SK-N-SH (cell line): ENCODE results near the gene BRINP1. TPM values are rescaled to one million over a fixed set of nuclear protein-coding genes. Genes with fewer than 3 reads are reported as not detected.

Experiments used
- CTCF ChIA-PET: fragments of 300-600, 350-600 bp; formaldehyde crosslinking; extraction: SDS; loops from one replicate; lab custom pipeline; 2021; lab: Yijun Ruan, JAX
- POLR2A ChIA-PET: fragments of 350-600 bp; sonication (Branson Sonifier 250); formaldehyde crosslinking; extraction: SDS; loops from one replicate; lab custom pipeline; 2020; ENCODE audit warnings: antibody characterized with exemption, inconsistent platforms; lab: Yijun Ruan, JAX
- DNase-seq: peaks from one replicate; pipeline ENCODE4 v3.0.0; 2012
- H2AFZ ChIP-seq: fragments of 200-600 bp; sonication (generic); 2 replicates; pipeline ENCODE4 v1.8.1; 2016; ENCODE audit warnings: antibody characterized with exemption, mild to moderate bottlenecking, low read depth
- H3F3A ChIP-seq: fragments of 200-600 bp; sonication (generic); replicated peaks from 2 replicates; pipeline ENCODE3; 2016; ENCODE audit warnings: antibody characterized with exemption, mild to moderate bottlenecking; ENCODE audit not compliant: insufficient read depth
- H3K27ac ChIP-seq, 2 experiments: fragments of 200-500 bp in 1 of 2; fragments of 200-600 bp in 1 of 2; sonication (Bioruptor generic) in 1 of 2; sonication (generic), shearing (Covaris generic) in 1 of 2; 2 replicates each; pipeline versions ENCODE4 v1.5.1 to v1.6.1; 2014 to 2016; ENCODE audit warnings: low read depth in 2 of 2, inconsistent platforms in 1 of 2, low read length in 1 of 2, mild to moderate bottlenecking in 1 of 2, mixed read lengths in 1 of 2
- H3K27me3 ChIP-seq: fragments of 200-600 bp; sonication (generic), shearing (Covaris generic); 2 replicates; pipeline ENCODE4 v1.6.1; 2016; ENCODE audit warnings: mixed run types; ENCODE audit not compliant: insufficient read depth
- H3K36me3 ChIP-seq, 2 experiments: fragments of 200-500 bp in 1 of 2; fragments of 200-600 bp in 1 of 2; sonication (Bioruptor generic) in 1 of 2; sonication (generic) in 1 of 2; replicated peaks in 1 of 2; 2 replicates each; pipeline versions ENCODE3 to v1.5.1; 2014 to 2016; ENCODE audit warnings: low read length in 1 of 2, mild to moderate bottlenecking in 1 of 2; ENCODE audit not compliant: insufficient read depth in 2 of 2, control insufficient read depth in 1 of 2
- H3K4me1 ChIP-seq, 2 experiments: fragments of 200-500 bp in 1 of 2; fragments of 200-600 bp in 1 of 2; sonication (Bioruptor generic) in 1 of 2; sonication (generic), shearing (Covaris generic) in 1 of 2; 2 replicates each; pipeline versions ENCODE4 v1.5.1 to v1.6.1; 2014 to 2016; ENCODE audit warnings: low read depth in 1 of 2, low read length in 1 of 2, mixed run types in 1 of 2; ENCODE audit not compliant: insufficient read depth in 2 of 2, control insufficient read depth in 1 of 2
- H3K4me2 ChIP-seq: fragments of 200-600 bp; sonication (generic), shearing (Covaris generic); 2 replicates; pipeline ENCODE4 v1.6.1; 2017; ENCODE audit warnings: mixed run types
- H3K4me3 ChIP-seq, 2 experiments: fragments of 200-500 bp in 1 of 2; fragments of 200-600 bp in 1 of 2; sonication (Bioruptor generic) in 1 of 2; sonication (generic), shearing (Covaris generic) in 1 of 2; 2 replicates each; pipeline versions ENCODE4 v1.5.1 to v1.8.1; 2014 to 2016; ENCODE audit warnings: low read depth in 2 of 2, inconsistent platforms in 1 of 2, low read length in 1 of 2, mild to moderate bottlenecking in 1 of 2, mixed read lengths in 1 of 2, moderate library complexity in 1 of 2
- H3K79me2 ChIP-seq: fragments of 200-600 bp; sonication (generic); 2 replicates; pipeline ENCODE4 v1.8.1; 2017; ENCODE audit warnings: mild to moderate bottlenecking; ENCODE audit not compliant: insufficient read depth
- H3K9ac ChIP-seq: fragments of 200-600 bp; sonication (generic); 2 replicates; pipeline ENCODE4 v1.6.1; 2017; ENCODE audit warnings: mixed run types
- H3K9me2 ChIP-seq: fragments of 200-600 bp; sonication (generic); 2 replicates; pipeline ENCODE4 v1.6.1; 2017; ENCODE audit warnings: mixed run types
- H3K9me3 ChIP-seq: fragments of 200-600 bp; sonication (generic); 2 replicates; pipeline ENCODE4 v1.6.1; 2017; ENCODE audit warnings: mixed run types, mild to moderate bottlenecking, moderate library complexity
- H4K20me1 ChIP-seq: fragments of 200-600 bp; sonication (generic); 2 replicates; pipeline ENCODE4 v1.6.1; 2017; ENCODE audit warnings: mild to moderate bottlenecking, mixed run types; ENCODE audit not compliant: insufficient read depth
- CHD2 ChIP-seq: fragments of 150-350 bp; IDR thresholded peaks from 2 replicates; pipeline ENCODE4 v1.6.1; 2018; ENCODE audit warnings: low read length; ENCODE audit not compliant: partially characterized antibody
- EZH2phosphoT487 ChIP-seq: fragments of 200-600 bp; sonication (generic); IDR thresholded peaks from 2 replicates; pipeline ENCODE4 v1.6.1; 2017; ENCODE audit warnings: low read depth, mixed run types, mild to moderate bottlenecking, antibody characterized with exemption, moderate library complexity, borderline replicate concordance
- FOSL2 ChIP-seq: IDR thresholded peaks from 2 replicates; pipeline ENCODE4 v1.4.0; 2012; ENCODE audit warnings: low read depth, mild to moderate bottlenecking, moderate library complexity, borderline replicate concordance
- FOXM1 ChIP-seq: IDR thresholded peaks from 2 replicates; pipeline ENCODE4 v1.4.0; 2012; ENCODE audit warnings: low read depth, mild to moderate bottlenecking
- IRF3 ChIP-seq: fragments of 150-350 bp; IDR thresholded peaks from 2 replicates; pipeline ENCODE4 v1.6.1; 2016; ENCODE audit warnings: mild to moderate bottlenecking, low read depth, low read length
- JUND ChIP-seq: IDR thresholded peaks from 2 replicates; pipeline ENCODE4 v1.4.0; 2012
- MAX ChIP-seq: IDR thresholded peaks from 2 replicates; pipeline ENCODE4 v1.4.0; 2012; ENCODE audit warnings: low read depth
- MXI1 ChIP-seq: IDR thresholded peaks from 2 replicates; pipeline ENCODE4 v1.6.1; 2012; ENCODE audit warnings: mild to moderate bottlenecking, low read depth, low read length, improper control_type of control experiment
- NFIC ChIP-seq: IDR thresholded peaks from 2 replicates; pipeline ENCODE4 v1.4.0; 2012; ENCODE audit warnings: borderline replicate concordance
- POLR2AphosphoS5 ChIP-seq: IDR thresholded peaks from 2 replicates; pipeline ENCODE4 v1.6.1; 2012; ENCODE audit warnings: low read depth, low read length
- RAD21 ChIP-seq: IDR thresholded peaks from 2 replicates; pipeline ENCODE4 v1.6.1; 2012; ENCODE audit warnings: mild to moderate bottlenecking, low read length
- SIN3A ChIP-seq: IDR thresholded peaks from 2 replicates; pipeline ENCODE4 v1.6.1; 2012; ENCODE audit warnings: low read depth, mild to moderate bottlenecking, low read length, moderate library complexity, borderline replicate concordance
- SMC3 ChIP-seq: IDR thresholded peaks from 2 replicates; pipeline ENCODE4 v1.6.1; 2012; ENCODE audit warnings: low read depth, low read length, improper control_type of control experiment
- TAF1 ChIP-seq: IDR thresholded peaks from 2 replicates; pipeline ENCODE4 v1.6.1; 2012; ENCODE audit warnings: low read depth, mild to moderate bottlenecking, low read length, moderate library complexity, borderline replicate concordance
- TCF12 ChIP-seq: IDR thresholded peaks from 2 replicates; pipeline ENCODE4 v1.4.0; 2012
- USF1 ChIP-seq: IDR thresholded peaks from 2 replicates; pipeline ENCODE4 v1.4.0; 2012; ENCODE audit warnings: low read depth, borderline replicate concordance
- WGBS: methylation state at CpG from one replicate; pipeline ENCODE4 v1.1.6; 2017; ENCODE audit warnings: low lambda C conversion rate; 5-methylcytosine and 5-hydroxymethylcytosine counted together
- polyA plus RNA-seq, 3 experiments: library from polyadenylated mRNA; depleted of rRNA; stranded (reverse); fragments of >200 nt; gene quantifications; 2 replicates each; pipeline ENCODE4 v1.2.3, GENCODE V29; 2012
- TF ChIP-seq, protein P1 (sequence below): fragments of 150-350 bp; IDR thresholded peaks from 2 replicates; pipeline ENCODE4 v1.6.1; 2017; ENCODE audit warnings: antibody characterized with exemption, low read length, low read depth, borderline replicate concordance
- TF ChIP-seq, protein P2 (sequence below): IDR thresholded peaks from 2 replicates; pipeline ENCODE4 v1.6.1; 2012; ENCODE audit warnings: mild to moderate bottlenecking, low read depth, low read length, moderate library complexity
- TF ChIP-seq, protein P3 (sequence below): IDR thresholded peaks from 2 replicates; pipeline ENCODE4 v1.4.0; 2012; ENCODE audit warnings: low read depth, borderline replicate concordance

Gene BRINP1
- polyA plus RNA-seq, 1 of the 3 experiments (the other 2 are of a cell fraction), result 0.41 TPM

DNA sequence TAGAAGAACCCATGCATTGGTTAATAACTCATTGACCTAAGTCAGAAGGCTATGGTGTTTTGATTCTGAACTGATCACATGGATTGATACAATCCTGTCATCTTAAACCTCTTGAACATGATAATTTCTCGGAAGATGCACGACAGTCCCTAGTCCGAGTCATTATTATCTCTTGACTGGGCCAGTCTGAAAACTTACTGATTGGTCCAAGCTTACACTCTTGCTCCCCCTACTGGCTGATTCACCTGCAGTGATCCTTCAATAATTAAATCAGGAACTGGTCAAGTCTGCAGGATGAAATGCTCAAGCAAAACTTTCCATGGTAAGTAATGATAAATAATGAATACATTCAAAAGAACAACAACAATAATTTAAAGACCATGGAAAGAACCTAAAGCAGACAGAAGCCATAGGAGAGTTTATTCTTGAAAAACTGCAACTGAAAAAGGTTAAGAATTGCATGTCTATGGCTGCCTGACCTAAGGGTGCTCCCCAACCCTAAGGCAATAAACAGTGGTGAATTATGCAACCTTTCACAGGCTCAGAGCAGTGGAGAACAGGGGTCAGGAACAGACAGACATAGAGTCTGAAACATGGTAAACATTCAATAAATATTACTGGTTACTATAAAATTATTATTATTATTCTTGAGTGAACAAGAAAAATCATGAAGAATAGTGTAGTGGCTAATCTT is 79.3 kb downstream of the BRINP1 start (continued):
- TF ChIP-seq USF1 (no peak), FOXM1 (no peak)
- TF ChIP-seq, protein P1, sequence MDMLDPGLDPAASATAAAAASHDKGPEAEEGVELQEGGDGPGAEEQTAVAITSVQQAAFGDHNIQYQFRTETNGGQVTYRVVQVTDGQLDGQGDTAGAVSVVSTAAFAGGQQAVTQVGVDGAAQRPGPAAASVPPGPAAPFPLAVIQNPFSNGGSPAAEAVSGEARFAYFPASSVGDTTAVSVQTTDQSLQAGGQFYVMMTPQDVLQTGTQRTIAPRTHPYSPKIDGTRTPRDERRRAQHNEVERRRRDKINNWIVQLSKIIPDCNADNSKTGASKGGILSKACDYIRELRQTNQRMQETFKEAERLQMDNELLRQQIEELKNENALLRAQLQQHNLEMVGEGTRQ, result no peak

DNA sequence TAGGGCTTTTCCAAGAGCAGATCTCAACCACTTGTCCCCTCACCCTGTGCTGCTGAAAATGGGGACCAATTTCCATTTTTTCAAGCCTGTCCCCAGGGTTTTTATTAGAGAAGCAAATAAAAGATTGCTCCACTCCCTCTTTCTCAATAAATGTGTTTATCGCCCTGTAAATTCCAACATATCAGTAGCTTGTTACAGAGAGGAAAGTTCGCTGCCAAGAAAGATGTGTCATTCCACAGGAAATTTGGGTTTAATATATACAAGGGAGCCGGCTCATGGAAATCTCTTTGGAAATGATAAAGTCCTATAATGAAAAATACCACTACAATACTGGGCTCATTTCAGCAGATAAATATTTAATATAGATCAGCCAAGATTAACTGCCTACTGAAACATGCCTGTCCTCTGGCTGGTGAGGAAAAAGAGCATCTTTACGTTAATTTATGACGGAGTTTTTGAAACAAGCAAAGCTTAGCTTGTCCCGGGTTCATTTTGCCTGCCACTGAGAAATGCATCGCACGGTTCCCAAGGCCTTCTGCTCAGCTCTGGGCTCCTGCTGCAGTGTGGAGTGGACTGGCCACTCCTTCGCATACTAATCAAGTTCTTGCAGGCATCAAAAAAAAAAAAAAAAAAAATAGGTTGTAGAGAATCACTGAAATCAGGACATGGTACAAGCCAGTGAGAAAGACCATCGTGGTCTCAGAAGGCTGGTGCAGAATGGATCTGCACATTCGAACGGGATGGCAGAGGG is 84.5 kb downstream of the BRINP1 start:
- CTCF ChIA-PET, result interaction anchor here (1.0 kb wide), 1 partner anchor 11 kb away, joined by 5 read pairs; no protein-coding TSS in a partner anchor
- Histone ChIP-seq H3K9me2 (no peaks in the 10 kb centered on the region), H3F3A (no peaks in the 10 kb centered on the region), H3K27me3 (no peaks in the 10 kb centered on the region), H3K79me2 (no peaks in the 10 kb centered on the region), H4K20me1 (no peaks in the 10 kb centered on the region), H2AFZ (no peak overlapping the region), H3K4me1 (no peaks in the 10 kb centered on the region), H3K36me3 (no peaks in the 10 kb centered on the region), H3K27ac (no peak overlapping the region), H3K9ac (no peak overlapping the region), H3K4me2 (no peak overlapping the region), H3K9me3 (no peaks in the 10 kb centered on the region), H3K4me3 (no peak overlapping the region)
- no peak for DNase-seq
- 51% methylated on average over 12 of the region's 12 CpGs for WGBS
- POLR2A ChIA-PET, result no interaction called here
- TF ChIP-seq, protein P2, sequence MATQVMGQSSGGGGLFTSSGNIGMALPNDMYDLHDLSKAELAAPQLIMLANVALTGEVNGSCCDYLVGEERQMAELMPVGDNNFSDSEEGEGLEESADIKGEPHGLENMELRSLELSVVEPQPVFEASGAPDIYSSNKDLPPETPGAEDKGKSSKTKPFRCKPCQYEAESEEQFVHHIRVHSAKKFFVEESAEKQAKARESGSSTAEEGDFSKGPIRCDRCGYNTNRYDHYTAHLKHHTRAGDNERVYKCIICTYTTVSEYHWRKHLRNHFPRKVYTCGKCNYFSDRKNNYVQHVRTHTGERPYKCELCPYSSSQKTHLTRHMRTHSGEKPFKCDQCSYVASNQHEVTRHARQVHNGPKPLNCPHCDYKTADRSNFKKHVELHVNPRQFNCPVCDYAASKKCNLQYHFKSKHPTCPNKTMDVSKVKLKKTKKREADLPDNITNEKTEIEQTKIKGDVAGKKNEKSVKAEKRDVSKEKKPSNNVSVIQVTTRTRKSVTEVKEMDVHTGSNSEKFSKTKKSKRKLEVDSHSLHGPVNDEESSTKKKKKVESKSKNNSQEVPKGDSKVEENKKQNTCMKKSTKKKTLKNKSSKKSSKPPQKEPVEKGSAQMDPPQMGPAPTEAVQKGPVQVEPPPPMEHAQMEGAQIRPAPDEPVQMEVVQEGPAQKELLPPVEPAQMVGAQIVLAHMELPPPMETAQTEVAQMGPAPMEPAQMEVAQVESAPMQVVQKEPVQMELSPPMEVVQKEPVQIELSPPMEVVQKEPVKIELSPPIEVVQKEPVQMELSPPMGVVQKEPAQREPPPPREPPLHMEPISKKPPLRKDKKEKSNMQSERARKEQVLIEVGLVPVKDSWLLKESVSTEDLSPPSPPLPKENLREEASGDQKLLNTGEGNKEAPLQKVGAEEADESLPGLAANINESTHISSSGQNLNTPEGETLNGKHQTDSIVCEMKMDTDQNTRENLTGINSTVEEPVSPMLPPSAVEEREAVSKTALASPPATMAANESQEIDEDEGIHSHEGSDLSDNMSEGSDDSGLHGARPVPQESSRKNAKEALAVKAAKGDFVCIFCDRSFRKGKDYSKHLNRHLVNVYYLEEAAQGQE, result no peak
- TF ChIP-seq RAD21 (no peak), FOXM1 (no peak), NFIC (no peak), MXI1 (no peak), TCF12 (no peak), IRF3 (no peak), JUND (no peak), CHD2 (no peak), MAX (no peak), POLR2AphosphoS5 (no peak), SIN3A (no peak), TAF1 (no peak), EZH2phosphoT487 (no peak), SMC3 (no peak), FOSL2 (no peak)
- TF ChIP-seq, protein P1, result no peak
- TF ChIP-seq, protein P3, sequence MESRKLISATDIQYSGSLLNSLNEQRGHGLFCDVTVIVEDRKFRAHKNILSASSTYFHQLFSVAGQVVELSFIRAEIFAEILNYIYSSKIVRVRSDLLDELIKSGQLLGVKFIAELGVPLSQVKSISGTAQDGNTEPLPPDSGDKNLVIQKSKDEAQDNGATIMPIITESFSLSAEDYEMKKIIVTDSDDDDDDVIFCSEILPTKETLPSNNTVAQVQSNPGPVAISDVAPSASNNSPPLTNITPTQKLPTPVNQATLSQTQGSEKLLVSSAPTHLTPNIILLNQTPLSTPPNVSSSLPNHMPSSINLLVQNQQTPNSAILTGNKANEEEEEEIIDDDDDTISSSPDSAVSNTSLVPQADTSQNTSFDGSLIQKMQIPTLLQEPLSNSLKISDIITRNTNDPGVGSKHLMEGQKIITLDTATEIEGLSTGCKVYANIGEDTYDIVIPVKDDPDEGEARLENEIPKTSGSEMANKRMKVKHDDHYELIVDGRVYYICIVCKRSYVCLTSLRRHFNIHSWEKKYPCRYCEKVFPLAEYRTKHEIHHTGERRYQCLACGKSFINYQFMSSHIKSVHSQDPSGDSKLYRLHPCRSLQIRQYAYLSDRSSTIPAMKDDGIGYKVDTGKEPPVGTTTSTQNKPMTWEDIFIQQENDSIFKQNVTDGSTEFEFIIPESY, result no peak
